Erythroblast (primary cell): ENCODE results near the gene ZNF789.
A peak's percentile ranks its signal among the peaks of the same experiment; 100 is the strongest.

ENCODE experiments used
- GATA1 ChIP-seq: IDR thresholded peaks from 2 replicates; pipeline ENCODE4 v1.6.1; 2011; ENCODE audit warnings: low read depth, mild to moderate bottlenecking, control low read depth, low read length, moderate library complexity
- POLR2A ChIP-seq: IDR thresholded peaks from 2 replicates; pipeline ENCODE4 v1.6.1; 2011; ENCODE audit warnings: mild to moderate bottlenecking, low read length

DNA sequence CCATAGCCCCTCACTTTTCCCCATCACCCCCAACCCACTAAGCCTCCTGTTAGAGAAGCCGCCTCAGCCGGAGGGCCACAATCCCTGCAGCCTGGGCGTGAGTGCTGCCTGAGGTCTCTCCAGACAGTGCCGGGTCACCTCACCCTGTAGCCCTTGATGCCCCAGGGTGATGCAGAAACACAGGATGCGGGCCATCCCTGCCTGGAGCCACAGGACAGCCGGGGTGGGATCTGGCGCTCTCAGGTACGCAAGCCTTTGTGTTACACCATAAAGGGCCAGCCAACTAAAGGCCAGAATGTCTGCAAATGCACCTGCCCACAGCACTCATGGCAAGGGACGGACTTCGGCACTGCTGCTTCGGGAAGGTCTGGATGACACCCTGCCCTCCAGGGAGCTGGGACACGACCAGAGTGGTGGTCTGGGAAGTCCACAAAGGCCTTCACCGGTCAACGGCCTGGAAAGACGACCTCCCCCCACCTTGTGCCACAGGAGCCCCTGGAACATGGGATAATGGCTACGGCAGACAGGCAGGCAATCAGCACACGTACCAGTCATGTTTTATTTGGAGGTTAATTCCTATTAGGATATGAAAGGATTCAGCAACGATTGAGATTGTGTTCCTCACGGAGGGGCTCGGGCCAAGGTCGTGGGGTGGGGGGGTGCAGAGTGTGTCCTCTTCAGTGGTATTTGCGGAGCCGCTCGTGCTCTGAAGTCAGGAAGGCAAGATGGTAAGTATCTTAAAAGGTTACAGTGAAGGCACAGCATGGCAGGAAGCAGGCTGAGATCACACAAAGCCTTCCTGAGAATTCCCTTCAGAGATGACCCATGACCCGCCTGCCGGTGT, 14.8 kb upstream of the ZNF789 start:
- peak; percentile 17 for TF ChIP-seq POLR2A
- TF ChIP-seq GATA1: no peak
